GM13976 (cell line): Measurements from ENCODE around the gene PHGDH.

ENCODE experiments used
- DNase-seq: peaks from one replicate; pipeline ENCODE4 v3.0.0; 2012; ENCODE audit warnings: low spot score
- in situ Hi-C: fragments of 300-500 bp; cut with MboI; formaldehyde crosslinking; loops from one replicate; pipeline ENCODE4 v1.12.0; 2022; ENCODE audit warnings: low sequenced_read_pairs, mixed read lengths, inconsistent platforms; ENCODE audit not compliant: unreplicated experiment
- TF ChIP-seq, protein P1 (sequence below): IDR thresholded peaks from 2 replicates; pipeline ENCODE4 v1.5.1; 2012; ENCODE audit warnings: borderline replicate concordance, mild to moderate bottlenecking; ENCODE audit not compliant: insufficient read depth; ENCODE audit errors: extremely low read depth, missing control alignments, control extremely low read depth

Gene PHGDH

DNA sequence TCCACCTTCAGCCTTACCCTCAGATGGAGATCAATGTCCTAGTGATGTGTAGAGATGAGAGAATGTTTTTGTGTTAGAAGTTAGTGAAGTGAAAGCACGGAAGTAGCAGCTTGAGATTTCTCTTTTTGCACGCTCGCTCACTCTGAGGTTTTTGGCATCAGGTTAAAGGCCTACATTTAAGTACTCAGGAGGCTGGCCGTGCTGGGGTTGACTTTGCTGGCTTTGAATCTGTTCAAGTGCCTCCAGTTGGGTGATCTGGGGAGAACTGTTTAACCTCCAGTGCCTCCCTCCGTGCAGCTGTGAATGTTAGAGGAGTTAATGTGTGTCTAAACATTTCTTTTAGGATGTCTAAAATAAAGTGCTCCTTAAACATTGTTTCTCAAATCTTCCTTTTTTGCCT lies 13.9 kb downstream of the PHGDH start:
- no peak for DNase-seq
- in situ Hi-C loops, result no loop called here
- TF ChIP-seq, protein P1, sequence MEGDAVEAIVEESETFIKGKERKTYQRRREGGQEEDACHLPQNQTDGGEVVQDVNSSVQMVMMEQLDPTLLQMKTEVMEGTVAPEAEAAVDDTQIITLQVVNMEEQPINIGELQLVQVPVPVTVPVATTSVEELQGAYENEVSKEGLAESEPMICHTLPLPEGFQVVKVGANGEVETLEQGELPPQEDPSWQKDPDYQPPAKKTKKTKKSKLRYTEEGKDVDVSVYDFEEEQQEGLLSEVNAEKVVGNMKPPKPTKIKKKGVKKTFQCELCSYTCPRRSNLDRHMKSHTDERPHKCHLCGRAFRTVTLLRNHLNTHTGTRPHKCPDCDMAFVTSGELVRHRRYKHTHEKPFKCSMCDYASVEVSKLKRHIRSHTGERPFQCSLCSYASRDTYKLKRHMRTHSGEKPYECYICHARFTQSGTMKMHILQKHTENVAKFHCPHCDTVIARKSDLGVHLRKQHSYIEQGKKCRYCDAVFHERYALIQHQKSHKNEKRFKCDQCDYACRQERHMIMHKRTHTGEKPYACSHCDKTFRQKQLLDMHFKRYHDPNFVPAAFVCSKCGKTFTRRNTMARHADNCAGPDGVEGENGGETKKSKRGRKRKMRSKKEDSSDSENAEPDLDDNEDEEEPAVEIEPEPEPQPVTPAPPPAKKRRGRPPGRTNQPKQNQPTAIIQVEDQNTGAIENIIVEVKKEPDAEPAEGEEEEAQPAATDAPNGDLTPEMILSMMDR, result no peak

DNA sequence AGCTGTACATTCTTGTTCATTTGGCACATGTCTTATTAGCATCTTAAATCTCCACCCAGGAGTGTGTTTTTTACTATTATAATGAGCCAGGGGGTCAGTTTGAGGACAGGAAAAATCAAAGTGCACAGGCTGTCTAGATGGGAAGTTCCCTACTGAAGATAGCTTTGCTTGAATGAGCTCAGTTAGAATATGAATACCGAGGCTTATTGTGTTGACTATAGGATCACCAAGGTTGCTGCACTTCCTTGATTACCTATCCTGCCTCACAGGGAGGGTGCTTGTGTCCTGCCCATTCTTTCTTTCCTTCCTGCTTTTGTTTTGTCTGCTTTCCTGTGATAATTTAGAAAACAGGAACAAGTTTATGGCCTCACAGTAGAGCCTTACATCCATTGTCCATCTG lies 16.3 kb downstream of the PHGDH start:
- DNase-seq, result no peak
- in situ Hi-C loops, result no loop called here
- TF ChIP-seq, protein P1, result no peak

GRCh38 chr1:119729044-119729443 lies 17.3 kb downstream of the PHGDH start:
- no peak for DNase-seq
- in situ Hi-C loops, result no loop called here
- TF ChIP-seq, protein P1, result no peak

GRCh38 chr1:119731060-119731459 lies 19.3 kb downstream of the PHGDH start:
- DNase-seq, result no peak
- in situ Hi-C loops, result no loop called here
- TF ChIP-seq, protein P1, result no peak

DNA sequence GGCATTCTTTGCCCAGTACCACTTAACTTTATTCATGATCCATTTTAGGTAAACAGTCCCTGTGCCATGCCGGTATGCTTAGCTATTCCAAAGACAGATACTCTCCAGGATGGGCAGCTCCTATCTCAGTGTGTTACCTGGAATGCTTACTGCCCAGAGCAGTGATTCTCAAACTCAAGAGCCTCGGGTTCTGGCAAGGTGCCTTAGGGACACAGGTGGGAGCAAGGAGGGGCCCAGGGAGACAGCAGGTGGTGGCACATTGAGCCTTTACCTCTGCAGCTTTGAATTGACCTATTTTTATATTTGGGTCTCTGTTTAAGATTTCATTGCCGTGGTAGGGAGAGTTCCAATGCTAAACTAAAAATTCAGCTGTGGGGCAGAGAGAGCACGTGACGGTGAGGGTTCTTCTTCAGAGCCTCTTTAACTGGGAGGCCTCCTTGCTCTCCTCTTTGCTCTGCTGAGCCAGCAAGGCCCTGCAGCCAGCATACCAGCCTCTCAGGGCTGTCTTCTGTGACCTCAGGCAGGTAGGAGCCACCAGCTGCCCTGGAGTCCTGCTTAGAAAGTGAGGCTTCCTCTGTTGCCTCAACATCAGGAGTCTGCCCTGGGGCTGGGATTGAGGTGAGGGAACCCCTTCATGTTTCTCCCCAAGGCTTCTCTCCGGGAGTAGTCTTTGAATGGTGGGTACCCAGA lies 20.2 kb downstream of the PHGDH start:
- TF ChIP-seq, protein P1, result no peak
- no peak for DNase-seq
- in situ Hi-C loops, result no loop called here

GRCh38 chr1:119732465-119733168 lies 20.9 kb downstream of the PHGDH start:
- in situ Hi-C loops, result no loop called here
- TF ChIP-seq, protein P1, result no peak
- DNase-seq, result no peak
